A549 (cell line): Measurements from ENCODE around the gene KHSRP. TPM values are rescaled to one million over a fixed set of nuclear protein-coding genes. Genes with fewer than 3 reads are reported as not detected.

Experiments
- ATAC-seq, 2 experiments: fragments of 200-7000 bp in 1 of 2; fragments of >200 bp in 1 of 2; cut with Nextera tagmentation in 1 of 2; cut with Tn5 transposase in 1 of 2; 3 replicates each; pipeline versions ENCODE4 v1.8.0 to v1.9.1; 2018 to 2020; ENCODE audit warnings: mild to moderate bottlenecking in 1 of 2, moderate library complexity in 1 of 2
- CTCF ChIA-PET: fragments of 300-600 bp; sonication (Branson Sonifier 250); formaldehyde crosslinking; extraction: SDS; loops from one replicate; lab custom pipeline; 2021; ENCODE audit warnings: antibody characterized with exemption, inconsistent platforms; lab: Yijun Ruan, JAX
- POLR2A ChIA-PET: fragments of 350-600 bp; formaldehyde crosslinking; extraction: SDS; loops from one replicate; lab custom pipeline; 2021; ENCODE audit warnings: antibody characterized with exemption, inconsistent platforms; lab: Yijun Ruan, JAX
- DNase-seq, 2 experiments: peaks; one replicate each; pipeline versions ENCODE4 v3.0.0 to v3.0.0-alpha.2; 2011 to 2016; ENCODE audit warnings: low read depth in 1 of 2, low spot score in 1 of 2
- FAIRE-seq: peaks from 2 replicates; lab custom pipeline; 2011; peaks lifted over from hg19 to GRCh38; lab: Jason Lieb, UNC
- H3K27ac ChIP-seq, 2 experiments: fragments of >200 bp; sonication (Bioruptor Twin); formaldehyde crosslinking; 3 replicates each; pipeline ENCODE4 v1.5.1; 2016 to 2017
- H3K4me1 ChIP-seq: fragments of >200 bp; sonication (Bioruptor Twin); formaldehyde crosslinking; 3 replicates; pipeline ENCODE4 v1.6.1; 2016
- H3K4me2 ChIP-seq: fragments of >200 bp; sonication (Bioruptor Twin); formaldehyde crosslinking; 3 replicates; pipeline ENCODE4 v1.6.1; 2016
- H3K4me3 ChIP-seq: fragments of >200 bp; sonication (Bioruptor Twin); formaldehyde crosslinking; 3 replicates; pipeline ENCODE4 v1.5.1; 2016
- H3K9me3 ChIP-seq: fragments of >200 bp; sonication (Bioruptor Twin); formaldehyde crosslinking; 3 replicates; pipeline ENCODE4 v1.6.1; 2016
- CBX8 ChIP-seq: fragments of 200-600 bp; sonication (generic); IDR thresholded peaks from 2 replicates; pipeline ENCODE4 v1.6.1; 2016
- CHD2 ChIP-seq: fragments of 150-350 bp; IDR thresholded peaks from 2 replicates; pipeline ENCODE4 v1.6.1; 2014; ENCODE audit warnings: low read length; ENCODE audit not compliant: partially characterized antibody
- CTCF ChIP-seq: fragments of >200 bp; sonication (Bioruptor Twin); formaldehyde crosslinking; IDR thresholded peaks from 3 replicates; pipeline ENCODE4 v1.5.1; 2016
- EHF ChIP-seq: fragments of 250-450 bp; sonication (Bioruptor Pico); IDR thresholded peaks from 2 replicates; pipeline ENCODE4 v1.5.0; 2020; ENCODE audit warnings: mild to moderate bottlenecking
- EHMT2 ChIP-seq: fragments of 200-600 bp; sonication (generic); IDR thresholded peaks from 2 replicates; pipeline ENCODE4 v1.6.1; 2016; ENCODE audit warnings: antibody characterized with exemption, low read depth, mild to moderate bottlenecking, moderate library complexity
- ELK1 ChIP-seq: fragments of 150-350 bp; IDR thresholded peaks from 2 replicates; pipeline ENCODE4 v1.6.1; 2014; ENCODE audit warnings: low read depth, mild to moderate bottlenecking, low read length
- EP300 ChIP-seq, 2 experiments: fragments of >200 bp; sonication (Bioruptor Twin); formaldehyde crosslinking; IDR thresholded peaks; 2 replicates in 1 of 2; 3 replicates in 1 of 2; pipeline ENCODE4 v1.6.1; 2016 to 2017
- ESRRA ChIP-seq: fragments of 150-350 bp; IDR thresholded peaks from 2 replicates; pipeline ENCODE4 v1.6.1; 2014; ENCODE audit warnings: mild to moderate bottlenecking, low read length, borderline replicate concordance
- HDAC2 ChIP-seq: fragments of 200-600 bp; sonication (generic); IDR thresholded peaks from 2 replicates; pipeline ENCODE4 v1.6.1; 2016
- HES2 ChIP-seq: fragments of >200 bp; sonication (Bioruptor Twin); formaldehyde crosslinking; IDR thresholded peaks from 2 replicates; pipeline ENCODE4 v1.6.1; 2016
- HEYL ChIP-seq: fragments of 250-450 bp; sonication (Bioruptor Pico); IDR thresholded peaks from 2 replicates; pipeline ENCODE4 v1.8.0; 2021; ENCODE audit warnings: mild to moderate bottlenecking, moderate library complexity
- HOXA7 ChIP-seq: fragments of 250-450 bp; sonication (Bioruptor Pico); IDR thresholded peaks from 2 replicates; pipeline ENCODE4 v1.5.0; 2020; ENCODE audit warnings: mild to moderate bottlenecking, moderate library complexity
- HOXB5 ChIP-seq: fragments of 250-450 bp; sonication (Bioruptor Pico); IDR thresholded peaks from 2 replicates; pipeline ENCODE4 v1.5.0; 2020; ENCODE audit warnings: mild to moderate bottlenecking, moderate library complexity
- JUN ChIP-seq, 2 experiments: fragments of >200 bp; sonication (Bioruptor Twin); formaldehyde crosslinking; IDR thresholded peaks; 2 replicates in 1 of 2; 3 replicates in 1 of 2; pipeline ENCODE4 v1.6.1; 2016 to 2017
- KDM1A ChIP-seq: fragments of 200-600 bp; sonication (generic); IDR thresholded peaks from 2 replicates; pipeline ENCODE4 v1.6.1; 2016; ENCODE audit warnings: low read depth, mild to moderate bottlenecking
- KDM5A ChIP-seq: fragments of 200-600 bp; sonication (generic); IDR thresholded peaks from 2 replicates; pipeline ENCODE4 v1.6.1; 2016; ENCODE audit warnings: antibody characterized with exemption, mild to moderate bottlenecking
- MAX ChIP-seq: IDR thresholded peaks from 2 replicates; pipeline ENCODE4 v1.6.1; 2012
- PBX3 ChIP-seq: IDR thresholded peaks from 2 replicates; pipeline ENCODE4 v1.6.1; 2012
- POLR2A ChIP-seq: IDR thresholded peaks from 2 replicates; pipeline ENCODE4 v1.6.1; 2012; ENCODE audit warnings: mild to moderate bottlenecking, low read length
- RAD21 ChIP-seq, 2 experiments: fragments of >200 bp in 1 of 2; sonication (Bioruptor Twin) in 1 of 2; formaldehyde crosslinking in 1 of 2; IDR thresholded peaks in 1 of 2; conservative IDR thresholded peaks in 1 of 2; 2 replicates in 1 of 2; 3 replicates in 1 of 2; pipeline ENCODE4 v1.6.1; 2012 to 2018; ENCODE audit warnings: inconsistent platforms in 1 of 2
- RARB ChIP-seq: fragments of 250-450 bp; sonication (Bioruptor Pico); IDR thresholded peaks from 2 replicates; pipeline ENCODE4 v1.8.0; 2021; ENCODE audit warnings: mild to moderate bottlenecking, moderate library complexity
- RFX5 ChIP-seq: fragments of 450-650 bp; IDR thresholded peaks from 2 replicates; pipeline ENCODE4 v1.7.1; 2014; ENCODE audit warnings: antibody characterized with exemption, mild to moderate bottlenecking, moderate library complexity
- TFCP2L1 ChIP-seq: fragments of 250-450 bp; sonication (Bioruptor Pico); IDR thresholded peaks from 2 replicates; pipeline ENCODE4 v1.5.0; 2021; ENCODE audit warnings: mild to moderate bottlenecking
- USF2 ChIP-seq: fragments of 450-650 bp; IDR thresholded peaks from 2 replicates; pipeline ENCODE4 v1.6.1; 2014; ENCODE audit warnings: antibody characterized with exemption
- WGBS: methylation state at CpG from one replicate; pipeline ENCODE4 v1.1.6; 2017; ENCODE audit errors: missing lambda C conversion rate; 5-methylcytosine and 5-hydroxymethylcytosine counted together
- polyA plus RNA-seq, 4 experiments: library from polyadenylated mRNA; depleted of rRNA in 3 of 4; stranded (reverse); fragments of >200 nt; fragmentation: RNase III in 1 of 4; extraction: RNeasy Plus Mini Kit Qiagen cat#74134 plus additional on column Dnase treatment in 1 of 4; gene quantifications; 2 replicates in 3 of 4; 3 replicates in 1 of 4; pipeline ENCODE4 v1.2.3, GENCODE V29; 2011 to 2017

The KHSRP gene
- polyA plus RNA-seq, 2 of the 4 experiments (the other 2 are of a cell fraction) = 54.3 to 192 TPM

GRCh38 chr19:6425732-6426620, 1.4 kb upstream of the KHSRP start:
- peaks cover 15% of the 10 kb centered on the region; the same call in 2 of the 3 replicates for H3K4me1 ChIP-seq
- peak overlapping the region; percentile 68 to 87 for H3K27ac ChIP-seq
- peak overlapping the region; percentile 15; the same call in 1 of the 3 replicates for H3K4me3 ChIP-seq
- WGBS = 93% methylated on average over 12 of the region's 21 CpGs
- DNase-seq = no peak
- ChIA-PET POLR2A (no interaction called here), CTCF (interaction anchor here (1.0 to 1.4 kb wide), 2 partner anchors 8 to 207 kb away, joined by 3 to 4 read pairs; no protein-coding TSS in a partner anchor)
- H3K9me3 ChIP-seq = no peaks in the 10 kb centered on the region
- no peak for ATAC-seq
- no peak for TF ChIP-seq HDAC2
- no peak for TF ChIP-seq PBX3
- no peak for TF ChIP-seq CHD2
- no peak for TF ChIP-seq KDM5A
- no peak for TF ChIP-seq MAX
- no peak for TF ChIP-seq KDM1A
- no peak for TF ChIP-seq ESRRA
- no peak for TF ChIP-seq EP300 (IDR thresholded peaks at IDR 0.05)
- no peak for TF ChIP-seq CTCF
- no peak for TF ChIP-seq HEYL (CRISPR knock-in tag)
- TF ChIP-seq POLR2A = no peak
- no peak for TF ChIP-seq USF2
- no peak for TF ChIP-seq JUN (IDR thresholded peaks at IDR 0.05)
- TF ChIP-seq RARB (CRISPR knock-in tag) = no peak
- TF ChIP-seq RAD21 (conservative IDR thresholded peaks at IDR 0.05 in 1 of 2, IDR thresholded peaks at IDR 0.05 in 1 of 2) = no peak
- TF ChIP-seq, all 56 proteins: peak for 0
- FAIRE-seq = no peak
- H3K4me2 ChIP-seq = peak overlapping the region; percentile 51

GRCh38 chr19:6424939-6425731, 524 bp upstream of the KHSRP start:
- WGBS = 4% methylated on average over 34 of the region's 43 CpGs
- DNase-seq (peak; percentile 97 to 100), ATAC-seq (peak; percentile 95 to 96), FAIRE-seq (no peak)
- ChIA-PET CTCF (interaction anchor here (1.0 to 1.4 kb wide), 2 partner anchors 9 to 207 kb away, joined by 3 to 4 read pairs; no protein-coding TSS in a partner anchor), POLR2A (interaction anchor here (0.7 to 1.2 kb wide), 5 partner anchors 11 to 64 kb away, joined by 3 to 6 read pairs (median 4); partner anchors contain the start of genes ALKBH7, CLPP and GTF2F1)
- no peaks in the 10 kb centered on the region for H3K9me3 ChIP-seq
- H3K4me1 ChIP-seq = peaks cover 15% of the 10 kb centered on the region; the same call in 2 of the 3 replicates
- peak overlapping the region; percentile 51 for H3K4me2 ChIP-seq
- peak overlapping the region; percentile 15; the same call in 2 of the 3 replicates for H3K4me3 ChIP-seq
- peak overlapping the region; percentile 68 to 87 for H3K27ac ChIP-seq
- TF ChIP-seq CTCF (no peak), HOXA7 (CRISPR knock-in tag) (no peak), ELK1 (no peak), TFCP2L1 (CRISPR knock-in tag) (peak; percentile 73; the same call in 1 of the 2 replicates), CBX8 (no peak), HOXB5 (peak; percentile 93), HES2 (no peak), MAX (peak; percentile 98), EHF (CRISPR knock-in tag) (peak; percentile 70; the same call in 1 of the 2 replicates), EHMT2 (no peak), RFX5 (0 out of 2 replicates have a peak, but pooled peaks have one; percentile 9)
